DOHH2 (cell line): ENCODE results near the gene LRRC74B.

ENCODE experiments used
- H3F3A ChIP-seq: fragments of 200-600 bp; sonication (generic), shearing (Covaris generic); 2 replicates; pipeline ENCODE4 v1.6.0; 2016; ENCODE audit warnings: antibody characterized with exemption, mild to moderate bottlenecking; ENCODE audit not compliant: control insufficient read depth, insufficient read depth
- H3K27ac ChIP-seq: fragments of 200-600 bp; sonication (generic); 2 replicates; pipeline ENCODE4 v1.5.1; 2014; ENCODE audit warnings: low read depth, mild to moderate bottlenecking, low read length, moderate library complexity
- H3K27me3 ChIP-seq: fragments of 200-600 bp; sonication (generic); 2 replicates; pipeline ENCODE4 v1.6.1; 2014; ENCODE audit warnings: mild to moderate bottlenecking, low read length, mixed read lengths; ENCODE audit not compliant: control insufficient read depth
- H3K36me3 ChIP-seq: fragments of 200-600 bp; sonication (generic); 2 replicates; pipeline ENCODE4 v1.6.1; 2014; ENCODE audit warnings: mild to moderate bottlenecking, low read length, moderate library complexity, mixed read lengths; ENCODE audit not compliant: control insufficient read depth
- H3K4me1 ChIP-seq: fragments of 200-600 bp; sonication (generic); 2 replicates; pipeline ENCODE4 v1.6.1; 2014; ENCODE audit warnings: mild to moderate bottlenecking, low read length, mixed read lengths; ENCODE audit not compliant: control insufficient read depth
- H3K4me2 ChIP-seq: fragments of 200-600 bp; sonication (generic); 2 replicates; pipeline ENCODE4 v1.6.0; 2014; ENCODE audit warnings: mild to moderate bottlenecking, low read length, moderate library complexity
- H3K4me3 ChIP-seq: fragments of 200-600 bp; sonication (generic); 2 replicates; pipeline ENCODE4 v1.5.1; 2014; ENCODE audit warnings: mild to moderate bottlenecking, low read length, mixed read lengths
- H3K79me2 ChIP-seq: fragments of 200-600 bp; sonication (generic); 2 replicates; pipeline ENCODE4 v1.6.1; 2014; ENCODE audit warnings: mild to moderate bottlenecking, low read length, mixed read lengths; ENCODE audit not compliant: control insufficient read depth
- H3K9me2 ChIP-seq: fragments of 200-600 bp; sonication (generic); replicated peaks from 2 replicates; pipeline ENCODE4 v1.6.1; 2014; ENCODE audit warnings: mild to moderate bottlenecking, low read length, mixed read lengths; ENCODE audit not compliant: control insufficient read depth
- H3K9me3 ChIP-seq: fragments of 200-600 bp; sonication (generic); 2 replicates; pipeline ENCODE4 v1.6.1; 2014; ENCODE audit warnings: antibody characterized with exemption, low read length, mixed read lengths; ENCODE audit not compliant: control insufficient read depth, insufficient read depth
- H4K20me1 ChIP-seq: fragments of 200-600 bp; sonication (generic); 2 replicates; pipeline ENCODE4 v1.6.0; 2014; ENCODE audit warnings: low read depth, mild to moderate bottlenecking, antibody characterized with exemption, low read length, moderate library complexity; ENCODE audit not compliant: control insufficient read depth, insufficient read depth
- CTCF ChIP-seq: fragments of 200-600 bp; sonication (generic); IDR thresholded peaks from one replicate; pipeline ENCODE4 v1.5.1; 2014; ENCODE audit warnings: antibody characterized with exemption, mild to moderate bottlenecking, low read depth, low read length; ENCODE audit not compliant: poor library complexity, severe bottlenecking
- EZH2phosphoT487 ChIP-seq: fragments of 200-600 bp; sonication (generic); IDR thresholded peaks from 2 replicates; pipeline ENCODE4 v1.6.1; 2017; ENCODE audit warnings: borderline replicate concordance, mild to moderate bottlenecking, antibody characterized with exemption, low read length, moderate library complexity, mixed read lengths

LRRC74B gene

DNA sequence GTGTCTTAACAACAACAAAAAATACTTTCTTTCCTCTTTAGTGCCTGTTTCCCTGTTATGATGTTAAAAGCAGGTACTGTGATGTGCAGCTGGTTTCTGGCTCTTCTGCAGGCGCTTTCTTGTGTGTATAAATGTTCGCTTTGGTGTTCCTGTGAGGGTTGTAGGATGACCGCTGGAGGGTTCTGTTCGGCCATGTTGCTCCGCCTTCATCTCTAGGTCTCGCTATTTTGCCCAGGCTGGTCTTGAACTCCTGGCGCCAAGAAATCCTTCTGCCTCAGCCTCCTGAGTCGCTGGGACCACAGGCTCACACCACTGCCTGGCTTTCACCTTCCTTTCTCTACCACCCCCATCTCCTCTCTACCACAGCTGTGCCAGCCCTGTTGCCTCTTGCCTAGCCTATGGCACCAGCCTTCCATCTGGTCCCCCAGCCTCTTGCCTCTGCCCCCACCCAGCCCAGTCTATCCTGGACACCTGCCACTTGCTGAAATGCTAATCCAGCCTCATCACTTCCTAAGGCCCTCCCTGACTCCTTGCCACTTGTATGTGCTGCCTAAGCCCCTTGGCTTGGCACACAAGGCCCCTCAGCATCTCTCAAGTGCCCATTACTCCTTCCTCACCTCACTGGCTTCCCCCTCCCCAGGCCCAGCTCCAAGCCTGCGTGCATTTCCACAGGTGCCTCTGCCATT is 5.5 kb downstream of the LRRC74B start:
- Histone ChIP-seq H3K4me2 (no peak overlapping the region), H4K20me1 (no peaks in the 10 kb centered on the region)
- no peak for TF ChIP-seq EZH2phosphoT487
- no peak for TF ChIP-seq CTCF

GRCh38 chr22:21051831-21052400 is 6.2 kb downstream of the LRRC74B start:
- Histone ChIP-seq H3K36me3 (no peaks in the 10 kb centered on the region), H3F3A (no peaks in the 10 kb centered on the region), H3K4me3 (no peak overlapping the region), H3K4me1 (peaks cover 23% of the 10 kb centered on the region), H3K27me3 (peaks cover 8% of the 10 kb centered on the region), H3K4me2 (no peak overlapping the region), H3K27ac (no peak overlapping the region), H3K9me3 (no peaks in the 10 kb centered on the region), H4K20me1 (no peaks in the 10 kb centered on the region), H3K79me2 (no peaks in the 10 kb centered on the region), H3K9me2 (no peaks in the 10 kb centered on the region)
- TF ChIP-seq CTCF (no peak), EZH2phosphoT487 (no peak)

More for the DNA sequence above, 5.5 kb downstream of the LRRC74B start:
- H3K79me2 ChIP-seq: no peaks in the 10 kb centered on the region
- H3K9me3 ChIP-seq: no peaks in the 10 kb centered on the region
- H3K36me3 ChIP-seq: no peaks in the 10 kb centered on the region
- no peak overlapping the region for H3K27ac ChIP-seq
- H3K27me3 ChIP-seq: peaks cover 4% of the 10 kb centered on the region
- H3K4me1 ChIP-seq: peaks cover 23% of the 10 kb centered on the region
- no peak overlapping the region for H3K4me3 ChIP-seq
- H3F3A ChIP-seq: no peaks in the 10 kb centered on the region
- H3K9me2 ChIP-seq: no peaks in the 10 kb centered on the region

- Histone ChIP-seq H3K79me2 (no peaks in the 10 kb centered on the region), H4K20me1 (no peaks in the 10 kb centered on the region), H3K27me3 (peaks cover 11% of the 10 kb centered on the region), H3K9me2 (no peaks in the 10 kb centered on the region), H3K4me3 (no peak overlapping the region), H3K4me2 (no peak overlapping the region), H3K27ac (no peak overlapping the region), H3K9me3 (no peaks in the 10 kb centered on the region), H3F3A (no peaks in the 10 kb centered on the region), H3K36me3 (no peaks in the 10 kb centered on the region), H3K4me1 (peaks cover 23% of the 10 kb centered on the region)
- TF ChIP-seq EZH2phosphoT487 (no peak), CTCF (no peak)
Observed at GRCh38 chr22:21052715-21053459, 7.1 kb downstream of the LRRC74B start.
